Measurements from ENCODE around the gene PAK6. TPM values are rescaled to one million over a fixed set of nuclear protein-coding genes. Genes with fewer than 3 reads are reported as not detected.

The PAK6 gene
- total RNA-seq, 1 donor from 2014 or later = 5.7 TPM

- Histone ChIP-seq H3K36me3 (no peaks in the 10 kb centered on the region), H3K9me3 (no peaks in the 10 kb centered on the region), H3K27ac (no peak overlapping the region), H3K4me1 (peaks cover 15% of the 10 kb centered on the region), H3K4me3 (no peak overlapping the region), H3K27me3 (no peaks in the 10 kb centered on the region)
- intact Hi-C loops (cut with DNase I) = no loop called here
- ATAC-seq (peak; percentile 48), DNase-seq (no peak)
- TF ChIP-seq, protein P1, sequence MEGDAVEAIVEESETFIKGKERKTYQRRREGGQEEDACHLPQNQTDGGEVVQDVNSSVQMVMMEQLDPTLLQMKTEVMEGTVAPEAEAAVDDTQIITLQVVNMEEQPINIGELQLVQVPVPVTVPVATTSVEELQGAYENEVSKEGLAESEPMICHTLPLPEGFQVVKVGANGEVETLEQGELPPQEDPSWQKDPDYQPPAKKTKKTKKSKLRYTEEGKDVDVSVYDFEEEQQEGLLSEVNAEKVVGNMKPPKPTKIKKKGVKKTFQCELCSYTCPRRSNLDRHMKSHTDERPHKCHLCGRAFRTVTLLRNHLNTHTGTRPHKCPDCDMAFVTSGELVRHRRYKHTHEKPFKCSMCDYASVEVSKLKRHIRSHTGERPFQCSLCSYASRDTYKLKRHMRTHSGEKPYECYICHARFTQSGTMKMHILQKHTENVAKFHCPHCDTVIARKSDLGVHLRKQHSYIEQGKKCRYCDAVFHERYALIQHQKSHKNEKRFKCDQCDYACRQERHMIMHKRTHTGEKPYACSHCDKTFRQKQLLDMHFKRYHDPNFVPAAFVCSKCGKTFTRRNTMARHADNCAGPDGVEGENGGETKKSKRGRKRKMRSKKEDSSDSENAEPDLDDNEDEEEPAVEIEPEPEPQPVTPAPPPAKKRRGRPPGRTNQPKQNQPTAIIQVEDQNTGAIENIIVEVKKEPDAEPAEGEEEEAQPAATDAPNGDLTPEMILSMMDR (IDR thresholded peaks at IDR 0.05) = peak; percentile 94
Measured at GRCh38 chr15:40320931-40321371, 82.1 kb downstream of the PAK6 start.

GRCh38 chr15:40322531-40323238, 83.8 kb downstream of the PAK6 start:
- intact Hi-C loops (cut with DNase I) = no loop called here
- peak overlapping the region; percentile 56 for H3K27ac ChIP-seq
- peaks cover 30% of the 10 kb centered on the region for H3K4me1 ChIP-seq
- TF ChIP-seq, protein P1 (IDR thresholded peaks at IDR 0.05) = no peak
- DNase-seq (no peak), ATAC-seq (no peak)
- peak overlapping the region; percentile 45 for H3K4me3 ChIP-seq
- no peaks in the 10 kb centered on the region for H3K27me3 ChIP-seq
- no peaks in the 10 kb centered on the region for H3K9me3 ChIP-seq
- H3K36me3 ChIP-seq = no peaks in the 10 kb centered on the region

- Histone ChIP-seq H3K27me3 (no peaks in the 10 kb centered on the region), H3K4me3 (peak within 1 kb of the TSS; percentile 74), H3K9me3 (no peaks in the 10 kb centered on the region), H3K4me1 (peaks cover 37% of the 10 kb centered on the region), H3K36me3 (no peaks in the 10 kb centered on the region), H3K27ac (peak within 1 kb of the TSS; percentile 81)
- intact Hi-C loops (cut with DNase I) = no loop called here
- DNase-seq (peak; percentile 96), ATAC-seq (peak; percentile 94)
- TF ChIP-seq, protein P1 (IDR thresholded peaks at IDR 0.05) = peak; percentile 66
Measured at GRCh38 chr15:40323239-40323952, 84.5 kb downstream of the PAK6 start, which contains the start of gene INAFM2. INAFM2 (plus strand) TSS chr15:40323692; CDS start chr15:40324056, 364 bp downstream.

GRCh38 chr15:40323953-40324937, 85.4 kb downstream of the PAK6 start:
- Histone ChIP-seq H3K36me3 (no peaks in the 10 kb centered on the region), H3K27ac (peak overlapping the region; percentile 81), H3K9me3 (no peaks in the 10 kb centered on the region), H3K27me3 (no peaks in the 10 kb centered on the region), H3K4me3 (peak overlapping the region; percentile 74), H3K4me1 (peaks cover 42% of the 10 kb centered on the region)
- peak; percentile 1 for ATAC-seq
- intact Hi-C loops (cut with DNase I) = no loop called here
- TF ChIP-seq, protein P1 (IDR thresholded peaks at IDR 0.05) = no peak
- DNase-seq = peak; percentile 79

- peak overlapping the region; percentile 74 for H3K4me3 ChIP-seq
- TF ChIP-seq, protein P1 (IDR thresholded peaks at IDR 0.05) = no peak
- intact Hi-C loops (cut with DNase I) = no loop called here
- peak overlapping the region; percentile 81 for H3K27ac ChIP-seq
- H3K27me3 ChIP-seq = no peaks in the 10 kb centered on the region
- peaks cover 50% of the 10 kb centered on the region for H3K4me1 ChIP-seq
- ATAC-seq (no peak), DNase-seq (no peak)
- no peaks in the 10 kb centered on the region for H3K36me3 ChIP-seq
- H3K9me3 ChIP-seq = no peaks in the 10 kb centered on the region
Measured at GRCh38 chr15:40325188-40325587, 86.3 kb downstream of the PAK6 start.
